NCI-H128 (cell line): ENCODE data around the gene CDCP2.
"Not testable (repeated sequence)": the region's sequence is repeated elsewhere in the genome, so short reads cannot be mapped to it uniquely, and the experiment has no call there.

Experiments
- DNase-seq: peaks from one replicate; lab custom pipeline; 2025; ENCODE audit not compliant: unreplicated experiment; lab: John Stamatoyannopoulos, UW

CDCP2 gene

GRCh38 chr1:54117815-54118563 lies 34.8 kb downstream of the CDCP2 start:
- no peak for DNase-seq

GRCh38 chr1:54115520-54115919 lies 37.3 kb downstream of the CDCP2 start:
- no peak for DNase-seq

- DNase-seq, result no peak
These were observed 37.8 kb downstream of the CDCP2 start for GRCh38 chr1:54114955-54115354.

- no peak for DNase-seq
These were observed 38.8 kb downstream of the CDCP2 start for GRCh38 chr1:54114001-54114400.

- no peak for DNase-seq
These were observed 40.0 kb downstream of the CDCP2 start for GRCh38 chr1:54112705-54113368.

GRCh38 chr1:54112027-54112426 lies 40.8 kb downstream of the CDCP2 start:
- no peak for DNase-seq

- DNase-seq, result no peak
These were observed 41.2 kb downstream of the CDCP2 start for GRCh38 chr1:54111624-54112023.

- no peak for DNase-seq
These were observed 41.8 kb downstream of the CDCP2 start for GRCh38 chr1:54110996-54111395.

GRCh38 chr1:54109129-54110090 lies 43.4 kb downstream of the CDCP2 start:
- DNase-seq, result no peak

GRCh38 chr1:54108156-54108555 lies 44.6 kb downstream of the CDCP2 start:
- DNase-seq, result no peak

GRCh38 chr1:54107131-54107530 lies 45.7 kb downstream of the CDCP2 start:
- DNase-seq, result no peak

- DNase-seq, result no peak
These were observed 47.0 kb downstream of the CDCP2 start for GRCh38 chr1:54105736-54106269.

GRCh38 chr1:54105080-54105479 lies 47.7 kb downstream of the CDCP2 start:
- no peak for DNase-seq

GRCh38 chr1:54104613-54105012 lies 48.2 kb downstream of the CDCP2 start:
- DNase-seq, result not testable (repeated sequence)

GRCh38 chr1:54103414-54103813 lies 49.4 kb downstream of the CDCP2 start:
- no peak for DNase-seq

GRCh38 chr1:54100500-54100899 lies 52.3 kb downstream of the CDCP2 start:
- no peak for DNase-seq

GRCh38 chr1:54099061-54099610 lies 53.7 kb downstream of the CDCP2 start:
- no peak for DNase-seq

GRCh38 chr1:54096877-54097240 lies 55.9 kb downstream of the CDCP2 start:
- DNase-seq, result no peak

GRCh38 chr1:54096227-54096876 lies 56.4 kb downstream of the CDCP2 start:
- no peak for DNase-seq

- no peak for DNase-seq
These were observed 57.1 kb downstream of the CDCP2 start for GRCh38 chr1:54095546-54096226.
